Neuronal stem cell (in vitro differentiated cells): ENCODE results near the gene CLTRN.
"Not testable (repeated sequence)": the region's sequence is repeated elsewhere in the genome, so short reads cannot be mapped to it uniquely, and the experiment has no call there.

ENCODE experiments used
- DNase-seq: peaks from one replicate; pipeline ENCODE4 v3.0.0-alpha.2; 2013; ENCODE audit warnings: low spot score
- H2AFZ ChIP-seq: one replicate; pipeline ENCODE4 v1.6.1; 2013; ENCODE audit warnings: mild to moderate bottlenecking, low read length, inconsistent platforms
- H2AK5ac ChIP-seq: 2 replicates; pipeline ENCODE4 v1.6.1; 2013; ENCODE audit warnings: low read depth, mild to moderate bottlenecking, inconsistent platforms, low read length, moderate library complexity, mixed read lengths
- H2BK120ac ChIP-seq: 2 replicates; pipeline ENCODE4 v1.6.1; 2013; ENCODE audit warnings: low read depth, mild to moderate bottlenecking, inconsistent platforms, low read length, moderate library complexity, mixed read lengths
- H2BK12ac ChIP-seq: one replicate; pipeline ENCODE4 v1.6.1; 2013; ENCODE audit warnings: low read length, inconsistent platforms
- H2BK15ac ChIP-seq: 2 replicates; pipeline ENCODE4 v1.6.1; 2013; ENCODE audit warnings: mild to moderate bottlenecking, low read length, inconsistent platforms, mixed read lengths
- H2BK5ac ChIP-seq: one replicate; pipeline ENCODE4 v1.6.1; 2013; ENCODE audit warnings: inconsistent platforms, mild to moderate bottlenecking, low read length, moderate library complexity
- H3K14ac ChIP-seq: one replicate; pipeline ENCODE4 v1.6.1; 2013; ENCODE audit warnings: low read length, inconsistent platforms
- H3K18ac ChIP-seq: 2 replicates; pipeline ENCODE4 v1.6.1; 2013; ENCODE audit warnings: low read length, inconsistent platforms
- H3K23ac ChIP-seq: 2 replicates; pipeline ENCODE4 v1.6.1; 2013; ENCODE audit warnings: low read depth, mild to moderate bottlenecking, mixed read lengths, low read length, inconsistent platforms; ENCODE audit not compliant: poor library complexity
- H3K27ac ChIP-seq: replicated peaks from 3 replicates; pipeline ENCODE4 v1.5.1; 2013; ENCODE audit warnings: low read length, inconsistent platforms
- H3K27me3 ChIP-seq, 3 experiments: 2 replicates each; pipeline ENCODE4 v1.6.1; 2013; ENCODE audit warnings: low read length in 3 of 3, mild to moderate bottlenecking in 2 of 3, inconsistent platforms in 1 of 3, low read depth in 1 of 3, mixed read lengths in 1 of 3, moderate library complexity in 1 of 3; ENCODE audit not compliant: control insufficient read depth in 3 of 3, insufficient read depth in 3 of 3
- H3K36me3 ChIP-seq, 2 donors: replicated peaks in 1 of 2; 2 replicates each; pipeline ENCODE4 v1.6.1; 2013; ENCODE audit warnings: low read length in 2 of 2; ENCODE audit not compliant: control insufficient read depth in 2 of 2, insufficient read depth in 2 of 2
- H3K4ac ChIP-seq: 2 replicates; pipeline ENCODE4 v1.6.1; 2013; ENCODE audit warnings: inconsistent platforms, mild to moderate bottlenecking, low read length, moderate library complexity
- H3K4me1 ChIP-seq, 2 donors: 1 replicate in 1 of 2; 2 replicates in 1 of 2; pipeline ENCODE4 v1.6.1; 2013; ENCODE audit warnings: low read length in 2 of 2, low read depth in 1 of 2; ENCODE audit not compliant: control insufficient read depth in 2 of 2, insufficient read depth in 1 of 2
- H3K4me2 ChIP-seq: one replicate; pipeline ENCODE4 v1.6.1; 2013; ENCODE audit warnings: mild to moderate bottlenecking, low read length, inconsistent platforms; ENCODE audit not compliant: insufficient read depth, poor library complexity, severe bottlenecking
- H3K4me3 ChIP-seq, 2 donors: 2 replicates each; pipeline ENCODE4 v1.5.1; 2013; ENCODE audit warnings: low read length in 2 of 2, mild to moderate bottlenecking in 2 of 2, inconsistent platforms in 1 of 2, moderate library complexity in 1 of 2
- H3K79me1 ChIP-seq: one replicate; pipeline ENCODE4 v1.6.1; 2013; ENCODE audit warnings: low read depth, mild to moderate bottlenecking, inconsistent platforms, low read length, moderate library complexity
- H3K9ac ChIP-seq: one replicate; pipeline ENCODE4 v1.6.1; 2013; ENCODE audit warnings: mild to moderate bottlenecking, low read depth, low read length, inconsistent platforms; ENCODE audit not compliant: poor library complexity
- H3K9me3 ChIP-seq, 2 donors: replicated peaks in 1 of 2; 2 replicates each; pipeline versions ENCODE3 to v1.6.1; 2013; ENCODE audit warnings: low read length in 2 of 2, mild to moderate bottlenecking in 2 of 2, inconsistent platforms in 1 of 2, low read depth in 1 of 2, mixed read lengths in 1 of 2, moderate library complexity in 1 of 2; ENCODE audit not compliant: control insufficient read depth in 2 of 2, insufficient read depth in 1 of 2
- H4K8ac ChIP-seq: one replicate; pipeline ENCODE4 v1.6.1; 2013; ENCODE audit warnings: low read depth, mild to moderate bottlenecking, inconsistent platforms, low read length, moderate library complexity
- H4K91ac ChIP-seq: one replicate; pipeline ENCODE4 v1.6.1; 2013; ENCODE audit warnings: low read length, low read depth, mild to moderate bottlenecking, inconsistent platforms; ENCODE audit not compliant: poor library complexity
- WGBS, 2 donors: extraction: QIAGEN DNeasy Blood & Tissue Kit; methylation state at CpG; one replicate each; pipeline ENCODE4 v1.1.7; 2013; ENCODE audit warnings: missing lambda C conversion rate in 2 of 2, mixed read lengths in 1 of 2; ENCODE audit not compliant: insufficient read length in 2 of 2, insufficient replicate concordance in 1 of 2; ENCODE audit errors: extremely low coverage in 2 of 2; 5-methylcytosine and 5-hydroxymethylcytosine counted together

Gene CLTRN

GRCh38 chrX:15673970-15674369 is 9.4 kb upstream of the CLTRN start:
- no peak overlapping the region for H2BK120ac ChIP-seq
- H3K14ac ChIP-seq = no peak overlapping the region
- H3K9me3 ChIP-seq = no peaks in the 10 kb centered on the region
- H3K4me3 ChIP-seq = peak overlapping the region; percentile 66 to 92
- H3K27me3 ChIP-seq = no peaks in the 10 kb centered on the region
- peaks cover 0 to 8% of the 10 kb centered on the region in 2 donors for H3K36me3 ChIP-seq
- H3K4me2 ChIP-seq = peak overlapping the region; percentile 34
- no peak overlapping the region for H3K4ac ChIP-seq
- H3K18ac ChIP-seq = no peak overlapping the region
- no peak overlapping the region for H3K27ac ChIP-seq
- H3K79me1 ChIP-seq = no peaks in the 10 kb centered on the region
- H4K91ac ChIP-seq = no peak overlapping the region
- no CpG with 5 or more reads among the region's 3 CpGs for WGBS, 2 donors
- H2AFZ ChIP-seq = peak overlapping the region; percentile 94
- H4K8ac ChIP-seq = no peak overlapping the region
- no peak overlapping the region for H3K9ac ChIP-seq
- H2AK5ac ChIP-seq = no peak overlapping the region
- no peak for DNase-seq
- no peak overlapping the region for H2BK5ac ChIP-seq
- H2BK15ac ChIP-seq = no peak overlapping the region
- no peak overlapping the region for H2BK12ac ChIP-seq
- H3K23ac ChIP-seq = no peak overlapping the region
- peaks cover 1 to 3% of the 10 kb centered on the region in 2 donors for H3K4me1 ChIP-seq

GRCh38 chrX:15672881-15673280 is 8.3 kb upstream of the CLTRN start:
- Histone ChIP-seq H3K27ac (no peak overlapping the region), H2AK5ac (no peak overlapping the region), H3K4me2 (no peak overlapping the region), H3K4me3 (no peak overlapping the region), H4K91ac (no peak overlapping the region), H2AFZ (no peak overlapping the region), H3K4me1 (peaks cover 1 to 3% of the 10 kb centered on the region in 2 donors), H3K79me1 (no peaks in the 10 kb centered on the region), H4K8ac (no peak overlapping the region), H2BK15ac (no peak overlapping the region), H3K9ac (no peak overlapping the region), H3K36me3 (no peaks in the 10 kb centered on the region), H3K14ac (no peak overlapping the region), H2BK120ac (no peak overlapping the region), H3K27me3 (no peaks in the 10 kb centered on the region), H3K23ac (no peak overlapping the region), H3K18ac (no peak overlapping the region), H3K4ac (no peak overlapping the region), H2BK5ac (no peak overlapping the region), H2BK12ac (no peak overlapping the region), H3K9me3 (no peaks in the 10 kb centered on the region)
- no peak for DNase-seq
- WGBS, 2 donors = no CpG with 5 or more reads among the region's 4 CpGs

- no CpG with 5 or more reads among the region's 1 CpG for WGBS, 2 donors
Observed at GRCh38 chrX:15663439-15663838, 1.2 kb downstream of the CLTRN start.

GRCh38 chrX:15654804-15655203 is 9.8 kb downstream of the CLTRN start:
- no CpG with 5 or more reads among the region's 6 CpGs for WGBS, 2 donors
- not testable (repeated sequence) for H3K27me3 ChIP-seq, H3K9me3 ChIP-seq, H3K4me2 ChIP-seq, H4K91ac ChIP-seq, H3K4me3 ChIP-seq, H3K14ac ChIP-seq, H2BK120ac ChIP-seq, H4K8ac ChIP-seq, H3K36me3 ChIP-seq, H2BK12ac ChIP-seq, H3K4ac ChIP-seq, H2AK5ac ChIP-seq, H3K79me1 ChIP-seq, H3K9ac ChIP-seq, H3K23ac ChIP-seq, H3K18ac ChIP-seq, H2BK5ac ChIP-seq, H3K27ac ChIP-seq, H2BK15ac ChIP-seq, H2AFZ ChIP-seq, DNase-seq, H3K4me1 ChIP-seq

More at GRCh38 chrX:15663439-15663838, 1.2 kb downstream of the CLTRN start:
- no peak overlapping the region for H3K4me3 ChIP-seq
- H3K79me1 ChIP-seq = no peaks in the 10 kb centered on the region
- H2BK15ac ChIP-seq = no peak overlapping the region
- H2AK5ac ChIP-seq = no peak overlapping the region
- H2BK12ac ChIP-seq = no peak overlapping the region
- no peak overlapping the region for H3K23ac ChIP-seq
- no peak overlapping the region for H3K14ac ChIP-seq
- no peaks in the 10 kb centered on the region for H3K9me3 ChIP-seq
- no peak overlapping the region for H2AFZ ChIP-seq
- H4K8ac ChIP-seq = no peak overlapping the region
- H3K36me3 ChIP-seq = no peaks in the 10 kb centered on the region
- no peak overlapping the region for H3K4ac ChIP-seq
- H3K4me2 ChIP-seq = no peak overlapping the region
- no peak overlapping the region for H2BK120ac ChIP-seq
- no peak overlapping the region for H3K18ac ChIP-seq
- peaks cover 0 to 2% (median 0%) of the 10 kb centered on the region in 3 experiments for H3K27me3 ChIP-seq
- H2BK5ac ChIP-seq = no peak overlapping the region
- no peak overlapping the region for H4K91ac ChIP-seq
- H3K4me1 ChIP-seq = no peaks in the 10 kb centered on the region
- no peak overlapping the region for H3K9ac ChIP-seq
- no peak for DNase-seq
- H3K27ac ChIP-seq = no peak overlapping the region
